Measurements from ENCODE around the gene USP24. TPM values are rescaled to one million over a fixed set of nuclear protein-coding genes. Genes with fewer than 3 reads are reported as not detected.

The USP24 gene
- polyA plus RNA-seq, 1 of the 3 experiments (the other 2 are of a cell fraction) = 8.1 TPM

DNA sequence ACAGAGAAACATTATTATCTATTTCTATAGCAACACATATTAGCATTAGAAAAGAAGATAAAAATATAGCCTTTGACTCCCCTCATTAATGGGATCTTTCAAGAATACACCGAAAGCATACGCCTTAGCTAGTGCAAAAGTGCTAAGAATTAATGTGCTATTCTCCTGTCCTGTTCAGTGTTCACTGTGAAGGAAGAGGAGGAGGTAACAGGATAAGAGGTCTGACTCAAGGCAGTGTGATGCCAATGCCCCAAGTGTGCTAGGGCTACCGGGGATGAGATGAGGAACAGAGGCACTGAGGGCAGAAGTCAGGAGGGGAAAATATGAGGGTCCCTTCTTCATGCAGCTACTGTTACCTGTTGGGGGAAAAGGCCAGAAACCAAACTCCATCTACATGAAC is 43.5 kb downstream of the USP24 start:
- no peak for DNase-seq
- H3K4me2 ChIP-seq = no peak overlapping the region
- ChIA-PET POLR2A (no interaction called here), CTCF (no interaction called here)
- no peak overlapping the region for H2AFZ ChIP-seq (ENCODE audit: low read depth)
- H3K27ac ChIP-seq (ENCODE audit: low read depth in 2 of 2, low read length in 1 of 2) = no peak overlapping the region
- no peak overlapping the region for H3K4me3 ChIP-seq (ENCODE audit: low read depth in 2 of 2, low read length in 1 of 2)
- H4K20me1 ChIP-seq (ENCODE audit: insufficient read depth) = no peaks in the 10 kb centered on the region
- no peak for TF ChIP-seq RCOR1 (IDR thresholded peaks at IDR 0.05; ENCODE audit: low read length)
- no peak for TF ChIP-seq SIN3A (IDR thresholded peaks at IDR 0.05; ENCODE audit: borderline replicate concordance, low read depth, low read length)
- TF ChIP-seq, protein P1, sequence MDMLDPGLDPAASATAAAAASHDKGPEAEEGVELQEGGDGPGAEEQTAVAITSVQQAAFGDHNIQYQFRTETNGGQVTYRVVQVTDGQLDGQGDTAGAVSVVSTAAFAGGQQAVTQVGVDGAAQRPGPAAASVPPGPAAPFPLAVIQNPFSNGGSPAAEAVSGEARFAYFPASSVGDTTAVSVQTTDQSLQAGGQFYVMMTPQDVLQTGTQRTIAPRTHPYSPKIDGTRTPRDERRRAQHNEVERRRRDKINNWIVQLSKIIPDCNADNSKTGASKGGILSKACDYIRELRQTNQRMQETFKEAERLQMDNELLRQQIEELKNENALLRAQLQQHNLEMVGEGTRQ (IDR thresholded peaks at IDR 0.05; ENCODE audit: borderline replicate concordance, low read depth, low read length) = no peak
- TF ChIP-seq JUND (IDR thresholded peaks at IDR 0.05) = no peak
- no peak for TF ChIP-seq MEF2A (IDR thresholded peaks at IDR 0.05; ENCODE audit: borderline replicate concordance, low read depth)
- TF ChIP-seq YY1 (IDR thresholded peaks at IDR 0.05; ENCODE audit: low read depth) = no peak
- no peak for TF ChIP-seq RFX5 (IDR thresholded peaks at IDR 0.05; ENCODE audit: low read length)
- TF ChIP-seq RXRA (IDR thresholded peaks at IDR 0.05; ENCODE audit: borderline replicate concordance, low read depth) = no peak
- TF ChIP-seq ELF1 (IDR thresholded peaks at IDR 0.05) = no peak
- TF ChIP-seq NRF1 (IDR thresholded peaks at IDR 0.05; ENCODE audit: low read depth, low read length) = no peak
- no peak for TF ChIP-seq EP300 (IDR thresholded peaks at IDR 0.05; ENCODE audit: borderline replicate concordance in 1 of 2, low read depth in 1 of 2, low read length in 1 of 2)
- TF ChIP-seq TAF1 (IDR thresholded peaks at IDR 0.05; ENCODE audit: borderline replicate concordance, low read depth, low read length) = no peak
- TF ChIP-seq, protein P2, sequence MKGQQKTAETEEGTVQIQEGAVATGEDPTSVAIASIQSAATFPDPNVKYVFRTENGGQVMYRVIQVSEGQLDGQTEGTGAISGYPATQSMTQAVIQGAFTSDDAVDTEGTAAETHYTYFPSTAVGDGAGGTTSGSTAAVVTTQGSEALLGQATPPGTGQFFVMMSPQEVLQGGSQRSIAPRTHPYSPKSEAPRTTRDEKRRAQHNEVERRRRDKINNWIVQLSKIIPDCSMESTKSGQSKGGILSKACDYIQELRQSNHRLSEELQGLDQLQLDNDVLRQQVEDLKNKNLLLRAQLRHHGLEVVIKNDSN (IDR thresholded peaks at IDR 0.05; ENCODE audit: borderline replicate concordance, low read depth) = no peak
- TF ChIP-seq MAX (IDR thresholded peaks at IDR 0.05; ENCODE audit: low read depth) = no peak
- no peak for TF ChIP-seq SMC3 (IDR thresholded peaks at IDR 0.05; ENCODE audit: low read depth, low read length)
- TF ChIP-seq, protein P3, sequence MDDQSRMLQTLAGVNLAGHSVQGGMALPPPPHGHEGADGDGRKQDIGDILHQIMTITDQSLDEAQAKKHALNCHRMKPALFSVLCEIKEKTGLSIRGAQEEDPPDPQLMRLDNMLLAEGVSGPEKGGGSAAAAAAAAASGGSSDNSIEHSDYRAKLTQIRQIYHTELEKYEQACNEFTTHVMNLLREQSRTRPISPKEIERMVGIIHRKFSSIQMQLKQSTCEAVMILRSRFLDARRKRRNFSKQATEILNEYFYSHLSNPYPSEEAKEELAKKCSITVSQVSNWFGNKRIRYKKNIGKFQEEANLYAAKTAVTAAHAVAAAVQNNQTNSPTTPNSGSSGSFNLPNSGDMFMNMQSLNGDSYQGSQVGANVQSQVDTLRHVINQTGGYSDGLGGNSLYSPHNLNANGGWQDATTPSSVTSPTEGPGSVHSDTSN (IDR thresholded peaks at IDR 0.05) = no peak
- no peaks in the 10 kb centered on the region for H3K9me2 ChIP-seq
- no peaks in the 10 kb centered on the region for H3K9me3 ChIP-seq
- no peaks in the 10 kb centered on the region for H3K27me3 ChIP-seq (ENCODE audit: insufficient read depth)
- no peak overlapping the region for H3K9ac ChIP-seq
- peaks cover 0 to 2% of the 10 kb centered on the region in 2 experiments; a peak in 2 of 4 replicates for H3K4me1 ChIP-seq (ENCODE audit: control insufficient read depth in 1 of 2, insufficient read depth in 2 of 2, low read depth in 1 of 2, low read length in 1 of 2)
- peaks cover 9% of the 10 kb centered on the region; the same call in 1 of the 2 replicates for H3K79me2 ChIP-seq (ENCODE audit: insufficient read depth)
- WGBS (ENCODE audit: low lambda C conversion rate) = 94% methylated on average over 3 of the region's 3 CpGs
- H3F3A ChIP-seq (replicated peaks; ENCODE audit: insufficient read depth) = no peaks in the 10 kb centered on the region
- peaks cover 44 to 53% of the 10 kb centered on the region in 2 experiments for H3K36me3 ChIP-seq (replicated peaks in 1 of 2; ENCODE audit: control insufficient read depth in 1 of 2, insufficient read depth in 2 of 2, low read length in 1 of 2)

- TF ChIP-seq FOXJ3 (CRISPR knock-in tag; IDR thresholded peaks at IDR 0.05) (no peak), RAD21 (IDR thresholded peaks at IDR 0.05; ENCODE audit: low read length) (no peak), EP300 (IDR thresholded peaks at IDR 0.05; ENCODE audit: borderline replicate concordance in 1 of 2, low read depth in 1 of 2, low read length in 1 of 2) (no peak), MEF2A (IDR thresholded peaks at IDR 0.05; ENCODE audit: borderline replicate concordance, low read depth) (no peak), NRF1 (IDR thresholded peaks at IDR 0.05; ENCODE audit: low read depth, low read length) (no peak), FOSL2 (IDR thresholded peaks at IDR 0.05; ENCODE audit: borderline replicate concordance, low read depth) (no peak), CHD2 (IDR thresholded peaks at IDR 0.05; ENCODE audit: low read length, partially characterized antibody) (no peak), IRF3 (IDR thresholded peaks at IDR 0.05; ENCODE audit: low read depth, low read length) (no peak), TCF12 (IDR thresholded peaks at IDR 0.05) (no peak), GABPA (IDR thresholded peaks at IDR 0.05; ENCODE audit: low read depth) (no peak), TEAD4 (IDR thresholded peaks at IDR 0.05; ENCODE audit: borderline replicate concordance, insufficient read depth) (no peak), MXI1 (IDR thresholded peaks at IDR 0.05; ENCODE audit: low read depth, low read length) (no peak), SMC3 (IDR thresholded peaks at IDR 0.05; ENCODE audit: low read depth, low read length) (no peak)
- TF ChIP-seq, protein P1 (IDR thresholded peaks at IDR 0.05; ENCODE audit: borderline replicate concordance, low read depth, low read length) = no peak
- Histone ChIP-seq H3K9me3 (no peaks in the 10 kb centered on the region), H3K9me2 (no peaks in the 10 kb centered on the region), H3K27ac (ENCODE audit: low read depth in 2 of 2, low read length in 1 of 2) (no peak overlapping the region), H3K79me2 (ENCODE audit: insufficient read depth) (peaks cover 7% of the 10 kb centered on the region; the same call in 1 of the 2 replicates), H3F3A (replicated peaks; ENCODE audit: insufficient read depth) (no peaks in the 10 kb centered on the region), H3K4me2 (no peak overlapping the region), H3K36me3 (replicated peaks in 1 of 2; ENCODE audit: control insufficient read depth in 1 of 2, insufficient read depth in 2 of 2, low read length in 1 of 2) (peaks cover 50 to 60% of the 10 kb centered on the region in 2 experiments), H3K4me1 (ENCODE audit: control insufficient read depth in 1 of 2, insufficient read depth in 2 of 2, low read depth in 1 of 2, low read length in 1 of 2) (peaks cover 0 to 2% of the 10 kb centered on the region in 2 experiments; a peak in 2 of 4 replicates), H3K27me3 (ENCODE audit: insufficient read depth) (no peaks in the 10 kb centered on the region), H4K20me1 (ENCODE audit: insufficient read depth) (no peaks in the 10 kb centered on the region), H2AFZ (ENCODE audit: low read depth) (no peak overlapping the region), H3K9ac (no peak overlapping the region), H3K4me3 (ENCODE audit: low read depth in 2 of 2, low read length in 1 of 2) (no peak overlapping the region)
- no peak for DNase-seq
- POLR2A ChIA-PET = no interaction called here
- CTCF ChIA-PET = interaction anchor here (1.2 kb wide), 1 partner anchor 99 kb away, joined by 3 read pairs; no protein-coding TSS in a partner anchor
- WGBS (ENCODE audit: low lambda C conversion rate) = 100% methylated on average over 1 of the region's 1 CpG
Measured at GRCh38 chr1:55170426-55170825, 44.7 kb downstream of the USP24 start.
